Activated CD8-positive, alpha-beta memory T cell treated with anti-CD3 and anti-CD28 coated beads for 1 hour (primary cell): ENCODE measurements around the gene PARL.
"Not testable (repeated sequence)": the region's sequence is repeated elsewhere in the genome, so short reads cannot be mapped to it uniquely, and the experiment has no call there.

Source experiments
- DNase-seq, 2 donors: peaks; one replicate each; pipeline ENCODE4 v3.0.0-alpha.2; 2020; ENCODE audit warnings: low read depth in 1 of 2; ENCODE audit errors: extremely low read depth in 1 of 2

The PARL gene

DNA sequence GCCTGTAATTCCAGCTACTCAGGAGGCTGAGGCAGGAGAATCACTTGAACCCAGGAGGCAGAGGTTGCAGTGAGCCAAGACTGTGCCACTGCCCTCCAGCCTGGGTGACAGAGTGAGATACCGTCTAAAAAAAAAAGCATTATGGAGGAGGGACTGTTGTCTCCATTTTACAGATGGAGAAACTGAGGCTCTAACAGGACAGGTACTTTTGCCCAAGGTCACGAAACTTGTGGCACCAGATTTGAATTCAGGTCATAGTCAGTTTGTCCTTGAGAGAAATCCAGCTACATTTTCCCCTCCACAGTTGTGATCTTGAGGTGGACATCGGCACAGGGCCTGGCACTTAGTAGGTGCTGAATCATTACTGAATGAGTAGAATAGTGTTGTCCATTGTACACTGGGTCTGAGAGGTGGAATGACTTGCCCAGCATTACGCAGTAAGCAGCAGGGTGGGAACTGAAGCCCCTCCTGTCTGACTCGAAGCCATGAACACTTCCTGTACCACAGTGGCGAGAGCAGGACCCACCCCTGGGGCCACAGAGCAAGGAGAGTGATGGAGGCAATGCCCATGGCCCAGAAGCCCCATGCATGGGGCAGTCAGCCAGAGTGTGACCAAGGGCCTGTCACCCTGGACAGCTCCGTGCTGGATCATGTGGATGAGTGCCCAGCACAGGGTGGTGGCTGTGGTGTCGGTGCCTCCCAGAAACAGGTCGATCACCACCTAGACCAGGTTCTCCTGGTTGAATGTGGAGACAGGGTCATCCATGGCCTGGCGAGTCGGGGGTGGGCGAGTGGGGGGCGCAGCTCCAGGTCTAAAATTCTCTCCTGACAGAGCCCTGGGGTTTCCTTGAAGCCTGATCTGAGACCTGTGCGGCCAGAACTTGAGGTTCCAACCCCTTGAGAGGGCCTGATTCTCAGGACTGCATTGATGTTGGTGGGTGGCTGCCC, 20.4 kb upstream of the PARL start:
- no peak for DNase-seq

- no peak for DNase-seq
Observed at GRCh38 chr3:183898028-183898431, 13.3 kb upstream of the PARL start.

- no peak for DNase-seq
Observed at GRCh38 chr3:183897606-183898005, 12.9 kb upstream of the PARL start.

- no peak for DNase-seq
Observed at GRCh38 chr3:183896610-183897009, 11.9 kb upstream of the PARL start.

GRCh38 chr3:183896184-183896583, 11.5 kb upstream of the PARL start:
- no peak for DNase-seq

- DNase-seq = no peak
Observed at GRCh38 chr3:183895774-183896173, 11.1 kb upstream of the PARL start.

DNA sequence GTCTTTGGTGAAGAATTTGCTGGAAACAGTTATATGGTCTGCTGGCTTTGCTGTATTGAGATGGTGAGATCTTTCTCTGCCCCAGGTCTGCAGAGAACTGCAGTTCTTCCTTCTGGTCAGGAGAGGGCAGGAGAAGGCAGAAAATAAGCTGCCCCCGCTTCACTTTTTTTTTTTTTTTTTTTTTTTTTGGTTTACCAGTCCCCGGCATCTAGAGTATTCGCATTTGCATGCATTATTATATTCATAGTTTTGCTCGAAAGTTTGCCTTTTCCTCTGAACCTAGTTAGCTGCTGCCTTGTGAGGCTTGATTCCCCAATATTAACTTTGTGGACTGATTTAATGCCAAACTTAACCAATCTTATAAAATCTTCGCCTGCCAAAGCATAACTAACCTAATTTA, 10.6 kb upstream of the PARL start:
- DNase-seq = no peak

DNA sequence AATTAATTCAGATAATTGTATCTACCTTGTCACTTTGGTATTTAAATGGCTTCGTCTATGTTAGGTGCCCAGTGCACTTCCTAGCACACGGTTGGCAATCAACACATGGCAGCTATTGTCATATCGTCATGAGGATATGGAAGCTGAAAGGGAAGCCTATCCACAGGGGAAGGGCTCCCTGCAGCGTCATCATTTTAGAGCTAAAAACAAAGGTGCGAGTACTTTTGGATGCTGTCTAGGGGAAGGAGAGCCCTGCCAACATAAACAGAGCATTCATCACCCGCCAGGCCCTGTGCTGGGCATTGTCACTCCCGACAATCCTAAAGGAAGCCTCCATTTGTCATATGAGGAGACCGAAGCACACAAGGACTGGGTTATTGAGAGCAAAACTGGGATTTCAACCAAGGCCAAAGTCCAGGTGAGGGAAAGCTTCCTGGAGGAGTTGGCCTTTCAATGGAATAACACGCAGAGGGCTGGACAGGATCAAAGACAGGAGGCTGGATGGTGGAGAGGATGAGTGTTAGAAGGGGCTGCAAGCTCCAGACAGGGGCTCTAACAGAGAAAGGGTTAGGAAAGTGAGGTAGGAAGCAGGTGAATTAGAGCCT, 8.0 kb upstream of the PARL start:
- DNase-seq = no peak

DNA sequence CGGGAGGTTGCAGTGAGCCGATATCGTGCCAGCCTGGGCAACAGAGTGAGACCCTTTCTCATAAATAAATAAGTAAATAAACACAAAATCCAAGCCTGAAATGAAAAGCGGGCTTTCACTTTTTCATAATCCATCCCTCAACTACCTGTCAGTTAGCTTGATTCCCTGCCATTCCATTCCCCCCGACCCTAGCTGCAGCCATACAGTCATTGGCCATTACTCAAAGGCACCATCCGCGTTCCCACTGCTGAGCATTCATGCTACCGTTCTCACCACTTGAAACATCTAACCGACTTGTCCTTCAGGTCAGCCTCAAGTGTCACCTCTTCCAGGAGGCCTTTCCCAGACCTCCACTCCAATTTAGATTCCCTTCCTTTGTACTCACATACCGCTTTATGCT, 1.1 kb upstream of the PARL start:
- no peak for DNase-seq

- no peak for DNase-seq
Observed at GRCh38 chr3:183884097-183884426, 618 bp downstream of the PARL start.

- no peak for DNase-seq
Observed at GRCh38 chr3:183883291-183884096, 1.2 kb downstream of the PARL start.

GRCh38 chr3:183880121-183880520, 4.6 kb downstream of the PARL start:
- no peak for DNase-seq

DNA sequence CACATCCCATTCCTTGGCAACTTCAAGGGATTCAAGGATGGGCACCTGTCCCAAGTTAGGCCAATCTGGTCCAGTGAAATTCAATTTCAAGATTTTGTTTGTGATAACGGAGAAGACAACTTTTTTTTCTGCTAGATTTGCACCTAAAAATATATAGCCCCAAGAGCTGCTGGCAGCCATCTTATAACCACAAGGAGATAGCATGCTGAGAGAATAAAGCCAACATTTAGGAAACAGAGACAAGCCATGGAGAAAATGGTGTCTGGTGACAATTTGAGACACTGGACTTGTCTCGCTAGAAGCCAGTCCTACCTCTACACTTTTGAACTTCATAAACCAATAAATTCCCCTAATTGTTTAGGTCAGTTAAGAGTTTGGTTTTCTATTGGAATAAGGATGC, 5.4 kb downstream of the PARL start:
- no peak for DNase-seq

- no peak for DNase-seq
Observed at GRCh38 chr3:183878071-183878470, 6.6 kb downstream of the PARL start.

DNA sequence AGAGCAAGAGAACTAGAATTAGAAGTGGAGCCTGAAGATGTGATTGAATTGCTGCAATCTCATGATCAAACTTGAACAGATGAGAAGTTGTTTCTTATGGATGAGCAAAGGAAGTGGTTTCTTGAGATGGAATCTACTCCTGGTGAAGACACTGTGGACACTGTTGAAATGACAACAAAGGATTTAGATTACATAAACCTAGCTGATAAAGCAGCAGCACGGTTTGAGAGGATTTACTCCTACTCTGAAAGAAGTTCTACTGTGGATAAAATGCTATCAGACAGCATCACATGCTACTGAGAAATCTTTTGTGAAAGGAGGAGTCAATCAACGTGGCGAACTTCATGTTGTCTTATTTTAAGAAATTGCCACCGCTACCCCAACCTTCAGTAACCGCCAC, 7.5 kb downstream of the PARL start:
- DNase-seq = not testable (repeated sequence)

GRCh38 chr3:183875411-183875810, 9.3 kb downstream of the PARL start:
- no peak for DNase-seq

GRCh38 chr3:183873914-183874313, 10.8 kb downstream of the PARL start:
- DNase-seq = no peak

- DNase-seq = no peak
Observed at GRCh38 chr3:183871541-183871940, 13.1 kb downstream of the PARL start.

DNA sequence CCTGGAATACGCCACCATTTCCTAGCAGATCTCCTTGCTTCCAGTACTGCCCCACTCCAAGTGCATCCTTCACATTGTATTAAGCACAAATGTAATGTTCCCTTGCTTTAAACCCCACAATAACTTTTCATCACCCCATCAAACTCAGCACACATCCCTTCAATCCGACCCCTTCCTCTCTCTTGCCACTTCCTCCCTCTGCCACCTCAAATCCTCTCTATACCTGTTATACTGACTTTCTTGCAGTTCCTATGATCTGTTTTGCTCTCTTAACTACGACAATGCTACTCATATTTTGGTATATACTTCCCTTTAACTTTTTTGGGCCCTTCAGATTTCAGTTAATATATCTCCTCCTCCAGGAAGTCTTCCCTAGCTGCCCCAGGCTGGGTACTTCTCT, 14.1 kb downstream of the PARL start:
- no peak for DNase-seq

- no peak for DNase-seq
Observed at GRCh38 chr3:183868796-183869195, 15.9 kb downstream of the PARL start.

DNA sequence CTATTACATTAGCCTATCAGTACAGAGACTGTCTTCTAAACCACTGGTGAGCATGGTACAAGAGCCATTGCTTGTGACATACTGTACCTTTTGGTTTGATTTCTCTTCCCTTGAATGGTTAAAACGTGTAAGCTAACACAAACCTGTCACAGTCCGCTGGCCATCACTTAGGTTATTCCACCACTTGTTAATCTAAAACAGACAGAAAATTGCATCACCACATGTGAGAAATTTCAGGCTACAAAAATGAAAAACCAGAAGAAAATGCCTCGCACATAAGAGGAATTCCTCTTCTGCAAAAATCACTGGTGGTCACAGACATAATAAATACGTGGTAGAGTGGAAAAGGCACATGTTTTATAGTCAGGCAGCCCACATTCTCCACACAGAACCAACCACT, 22.1 kb downstream of the PARL start:
- no peak for DNase-seq

DNA sequence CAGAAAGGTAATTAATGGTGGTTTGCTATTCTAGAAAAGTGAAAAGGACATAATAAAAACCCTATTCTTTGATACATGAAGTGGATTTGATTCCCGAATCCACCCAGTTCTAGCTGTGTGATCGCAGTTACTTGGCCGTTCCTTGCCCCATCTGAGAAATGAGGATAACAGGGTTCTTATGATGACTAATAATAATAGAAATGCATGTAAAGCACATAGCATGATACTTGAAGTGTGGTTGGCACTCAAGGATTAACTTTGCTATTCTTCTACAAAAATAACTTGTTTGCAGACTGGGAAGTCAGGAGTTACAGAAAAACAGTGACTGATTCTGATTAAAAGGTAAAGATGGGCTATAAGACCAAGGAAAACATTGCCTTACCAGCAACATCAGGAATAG, 26.8 kb downstream of the PARL start:
- DNase-seq = no peak
